Tibial artery (tissue), 4 donors: ENCODE results near the gene PXMP4.
"Not testable (repeated sequence)": the region's sequence is repeated elsewhere in the genome, so short reads cannot be mapped to it uniquely, and the experiment has no call there.

ENCODE experiments used
- DNase-seq, 2 donors: peaks; one replicate each; pipeline ENCODE4 v3.0.0-alpha.2; 2019
- H3K27ac ChIP-seq, 2 donors: fragments of 200-600 bp; sonication (generic) in 1 of 2; 1 replicate in 1 of 2; 2 replicates in 1 of 2; pipeline ENCODE4 v1.5.1; 2018 to 2019; ENCODE audit warnings: mild to moderate bottlenecking in 1 of 2
- H3K27me3 ChIP-seq, 2 donors: fragments of 200-600 bp; sonication (generic) in 1 of 2; one replicate each; pipeline versions ENCODE4 v1.5.1 to v1.6.0; 2016 to 2019
- H3K36me3 ChIP-seq, 3 donors: fragments of 200-600 bp; sonication (generic) in 2 of 3; one replicate each; pipeline ENCODE4 v1.5.1; 2016 to 2019; ENCODE audit warnings: mild to moderate bottlenecking in 2 of 3
- H3K4me1 ChIP-seq, 4 donors: fragments of 200-600 bp; sonication (generic) in 2 of 4; 1 replicate in 3 of 4; 2 replicates in 1 of 4; pipeline ENCODE4 v1.5.1; 2016 to 2019
- H3K4me3 ChIP-seq, 2 donors: fragments of 200-600 bp; sonication (generic) in 1 of 2; 1 replicate in 1 of 2; 2 replicates in 1 of 2; pipeline ENCODE4 v1.5.1; 2018 to 2019; ENCODE audit warnings: mild to moderate bottlenecking in 2 of 2
- H3K9me3 ChIP-seq, 3 donors: fragments of 200-600 bp; sonication (generic) in 1 of 3; one replicate each; pipeline ENCODE4 v1.5.1; 2016 to 2019
- CTCF ChIP-seq, 2 experiments: fragments of 200-600 bp in 1 of 2; fragments of 450-650 bp in 1 of 2; IDR thresholded peaks; one replicate each; pipeline ENCODE4 v1.5.1; 2017 to 2019; ENCODE audit warnings: antibody characterized with exemption in 2 of 2, mild to moderate bottlenecking in 1 of 2, moderate library complexity in 1 of 2
- intact Hi-C: fragments of 100-400 bp; cut with DNase I; formaldehyde crosslinking; loops from one replicate; pipeline ENCODE4 v1.15.0; 2023; ENCODE audit warnings: low total_unique reads

Gene PXMP4

GRCh38 chr20:33765099-33765498, 45.0 kb upstream of the PXMP4 start:
- no peak for TF ChIP-seq CTCF (IDR thresholded peaks at IDR 0.05)
- no peak for DNase-seq
- intact Hi-C loops = no loop called here
- peaks cover 16 to 71% (median 39%) of the 10 kb centered on the region in 3 donors for H3K36me3 ChIP-seq
- H3K4me3 ChIP-seq = no peak overlapping the region
- H3K27me3 ChIP-seq = no peaks in the 10 kb centered on the region
- H3K4me1 ChIP-seq = no peaks in the 10 kb centered on the region
- no peak overlapping the region for H3K27ac ChIP-seq
- H3K9me3 ChIP-seq = no peaks in the 10 kb centered on the region

- no peak overlapping the region for H3K27ac ChIP-seq
- intact Hi-C loops = no loop called here
These were observed 41.7 kb upstream of the PXMP4 start for GRCh38 chr20:33761698-33762250.

GRCh38 chr20:33757458-33757857, 37.3 kb upstream of the PXMP4 start:
- H3K4me3 ChIP-seq = no peak overlapping the region
- no peak for TF ChIP-seq CTCF (IDR thresholded peaks at IDR 0.05)
- no peaks in the 10 kb centered on the region for H3K27me3 ChIP-seq
- DNase-seq = no peak
- H3K36me3 ChIP-seq = peaks cover 15 to 95% (median 56%) of the 10 kb centered on the region in 3 donors
- peaks cover 0 to 7% (median 0%) of the 10 kb centered on the region in 3 donors for H3K9me3 ChIP-seq
- intact Hi-C loops = no loop called here
- no peaks in the 10 kb centered on the region for H3K4me1 ChIP-seq
- H3K27ac ChIP-seq = no peak overlapping the region

More at GRCh38 chr20:33761698-33762250, 41.7 kb upstream of the PXMP4 start:
- Histone ChIP-seq H3K4me1 (no peaks in the 10 kb centered on the region), H3K9me3 (peaks cover 0 to 7% (median 0%) of the 10 kb centered on the region in 3 donors), H3K4me3 (no peak overlapping the region), H3K36me3 (peaks cover 15 to 74% (median 43%) of the 10 kb centered on the region in 3 donors), H3K27me3 (no peaks in the 10 kb centered on the region)
- no peak for TF ChIP-seq CTCF (IDR thresholded peaks at IDR 0.05)
- DNase-seq = no peak

- intact Hi-C loops = no loop called here
- DNase-seq = no peak
- H3K36me3 ChIP-seq = peaks cover 15 to 95% (median 52%) of the 10 kb centered on the region in 3 donors
- H3K27ac ChIP-seq = no peak overlapping the region
- no peaks in the 10 kb centered on the region for H3K4me1 ChIP-seq
- no peak overlapping the region for H3K4me3 ChIP-seq
- H3K27me3 ChIP-seq = no peaks in the 10 kb centered on the region
- no peak for TF ChIP-seq CTCF (IDR thresholded peaks at IDR 0.05)
- H3K9me3 ChIP-seq = peaks cover 0 to 7% (median 0%) of the 10 kb centered on the region in 3 donors
These were observed 36.9 kb upstream of the PXMP4 start for GRCh38 chr20:33757046-33757445.

- DNase-seq, H3K27ac ChIP-seq, H3K4me3 ChIP-seq, H3K4me1 ChIP-seq, H3K9me3 ChIP-seq, intact Hi-C loops, H3K27me3 ChIP-seq: not testable (repeated sequence)
- H3K36me3 ChIP-seq = peaks cover 11 to 95% (median 57%) of the 10 kb centered on the region in 3 donors
These were observed 35.9 kb upstream of the PXMP4 start for GRCh38 chr20:33755936-33756490.

GRCh38 chr20:33753763-33754162, 33.7 kb upstream of the PXMP4 start:
- no peaks in the 10 kb centered on the region for H3K4me1 ChIP-seq
- peaks cover 24 to 98% (median 64%) of the 10 kb centered on the region in 3 donors for H3K36me3 ChIP-seq

More at GRCh38 chr20:33753763-33754162, 33.7 kb upstream of the PXMP4 start:
- Histone ChIP-seq H3K27ac (no peak overlapping the region), H3K27me3 (no peaks in the 10 kb centered on the region), H3K4me3 (no peak overlapping the region), H3K9me3 (peaks cover 0 to 7% (median 0%) of the 10 kb centered on the region in 3 donors)
- no peak for TF ChIP-seq CTCF (IDR thresholded peaks at IDR 0.05)
- DNase-seq = no peak
- intact Hi-C loops = no loop called here
